HCT116 (cell line): ENCODE results near the gene NHSL1.

Source experiments
- CTCF ChIP-seq, 3 experiments: fragments of 200-600 bp in 1 of 3; sonication (generic) in 1 of 3; IDR thresholded peaks in 2 of 3; conservative IDR thresholded peaks in 1 of 3; 2 replicates each; pipeline ENCODE4 v1.5.1; 2012 to 2017; ENCODE audit warnings: low read depth in 2 of 3, low read length in 2 of 3, antibody characterized with exemption in 1 of 3, borderline replicate concordance in 1 of 3, control low read depth in 1 of 3, mild to moderate bottlenecking in 1 of 3, mixed read lengths in 1 of 3, mixed run types in 1 of 3, moderate library complexity in 1 of 3; ENCODE audit not compliant: insufficient read depth in 1 of 3
- EZH2phosphoT487 ChIP-seq: fragments of 200-600 bp; IDR thresholded peaks from 2 replicates; pipeline ENCODE4 v1.6.1; 2018; ENCODE audit warnings: antibody characterized with exemption, borderline replicate concordance
- MAX ChIP-seq: IDR thresholded peaks from 2 replicates; pipeline ENCODE4 v1.6.1; 2012
- POLR2A ChIP-seq: IDR thresholded peaks from 2 replicates; pipeline ENCODE4 v1.7.0; 2011; ENCODE audit warnings: borderline replicate concordance; ENCODE audit not compliant: insufficient read depth, insufficient read length; ENCODE audit errors: extremely low read depth
- POLR2AphosphoS5 ChIP-seq: IDR thresholded peaks from 2 replicates; pipeline ENCODE4 v1.6.1; 2011; ENCODE audit warnings: mild to moderate bottlenecking, low read depth, low read length, moderate library complexity
- REST ChIP-seq: IDR thresholded peaks from 2 replicates; pipeline ENCODE4 v1.6.1; 2012; ENCODE audit warnings: low read depth
- SIN3A ChIP-seq: IDR thresholded peaks from 2 replicates; pipeline ENCODE4 v1.6.1; 2012; ENCODE audit warnings: low read depth
- SP1 ChIP-seq: IDR thresholded peaks from 2 replicates; pipeline ENCODE4 v1.6.1; 2012; ENCODE audit warnings: low read depth
- SRF ChIP-seq: IDR thresholded peaks from 2 replicates; pipeline ENCODE4 v1.6.1; 2012; ENCODE audit warnings: low read depth
- TCF7L2 ChIP-seq: IDR thresholded peaks from 2 replicates; pipeline ENCODE4 v1.7.0; 2011; ENCODE audit warnings: borderline replicate concordance, inconsistent platforms; ENCODE audit not compliant: insufficient read depth, insufficient read length; ENCODE audit errors: extremely low read depth

- TF ChIP-seq CTCF (IDR thresholded peaks at IDR 0.05 in 2 of 3, conservative IDR thresholded peaks at IDR 0.05 in 1 of 3; ENCODE audit: borderline replicate concordance in 1 of 3, insufficient read depth in 1 of 3, low read depth in 2 of 3, low read length in 2 of 3) (no peak), REST (no peak), POLR2AphosphoS5 (no peak), MAX (no peak), TCF7L2 (no peak), SRF (no peak), SP1 (no peak), POLR2A (no peak), SIN3A (no peak), EZH2phosphoT487 (no peak)
Measured at GRCh38 chr6:138419766-138420165, 79.5 kb downstream of the NHSL1 start.
